Limb (tissue), 2 donors: ENCODE results near the gene SIPA1L3.

Experiments
- DNase-seq, 2 donors: peaks; one replicate each; pipeline ENCODE4 v3.0.0-alpha.2; 2016; ENCODE audit errors: extremely low spot score in 2 of 2

SIPA1L3 gene

DNA sequence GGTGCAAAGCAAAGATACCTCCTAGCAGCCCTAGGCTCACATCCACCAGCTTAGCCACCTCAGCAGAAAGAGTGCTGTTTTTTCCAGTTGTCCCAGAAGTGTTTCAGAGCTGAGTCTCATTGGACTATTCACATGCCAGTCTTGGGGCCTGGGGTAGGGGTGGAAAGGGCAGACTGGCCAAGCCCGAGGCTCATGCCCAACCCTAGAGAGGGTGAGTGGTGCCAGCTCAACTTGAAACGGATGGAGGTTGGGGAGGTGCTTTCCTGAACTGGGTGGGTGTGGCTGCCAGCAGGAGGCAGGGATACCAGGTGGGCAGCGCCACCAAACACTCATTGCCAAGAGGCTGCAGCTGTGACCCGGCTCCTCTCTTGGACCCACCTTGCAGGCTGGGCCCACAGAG is 200.1 kb downstream of the SIPA1L3 start:
- DNase-seq: no peak

DNA sequence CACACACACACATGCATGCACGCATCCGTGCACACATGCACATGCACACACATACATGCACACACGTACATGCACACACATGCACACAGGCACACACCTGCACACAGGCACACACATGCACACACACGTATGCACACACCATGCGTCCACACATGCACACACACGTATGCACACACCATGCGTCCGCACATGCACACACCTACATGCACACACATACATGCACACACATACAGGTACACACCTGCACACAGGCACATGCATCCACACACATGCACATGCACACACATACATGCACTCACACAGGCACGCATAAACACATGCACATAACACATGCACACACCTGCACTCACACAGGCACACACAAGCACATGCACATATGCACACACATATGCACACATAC is 204.9 kb downstream of the SIPA1L3 start:
- DNase-seq: no peak

DNA sequence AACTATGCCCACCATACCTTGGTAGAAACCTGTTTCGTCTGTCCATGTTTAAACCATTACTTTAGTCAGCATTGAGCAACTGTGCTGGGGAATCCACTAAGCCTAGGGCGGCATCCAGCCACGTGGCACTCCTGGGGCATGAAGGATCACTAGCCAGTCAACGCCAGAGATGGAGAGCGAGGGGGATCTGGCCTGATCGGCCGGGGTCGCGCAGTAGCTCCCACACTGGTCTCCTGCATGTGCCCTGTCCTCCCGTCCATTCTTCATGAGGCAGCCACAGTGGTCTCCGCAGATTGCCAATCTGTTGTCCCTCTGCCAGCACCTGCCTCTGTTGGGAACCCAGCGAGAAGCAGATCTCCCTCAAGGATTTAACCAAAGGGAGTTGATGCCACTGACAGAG is 207.6 kb downstream of the SIPA1L3 start:
- DNase-seq: no peak

DNA sequence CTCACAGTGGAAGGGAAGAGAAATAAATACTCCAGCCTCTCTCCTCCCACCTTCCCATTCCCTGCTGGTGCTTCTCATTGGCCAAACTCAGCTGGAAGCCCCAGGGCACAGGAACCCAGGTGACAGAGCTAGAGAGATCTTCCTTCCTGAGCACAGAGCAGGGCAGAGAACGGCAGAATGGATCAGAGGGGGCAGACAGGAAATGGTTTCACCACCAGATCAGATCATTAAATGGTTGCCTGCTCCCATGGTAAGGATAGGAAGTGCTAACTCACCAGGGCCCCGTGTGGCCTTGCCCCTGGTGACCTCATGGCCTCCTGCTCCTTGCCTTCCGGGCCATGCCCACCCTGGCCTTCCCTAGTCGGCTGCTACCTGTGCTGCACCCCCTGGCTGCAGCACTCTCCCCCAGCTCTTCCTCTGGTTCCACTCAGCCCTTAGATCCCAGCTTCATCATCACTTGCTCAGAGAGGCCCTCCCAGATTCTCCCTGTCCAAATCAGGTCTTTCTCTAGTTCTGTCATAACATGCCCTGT is 208.3 kb downstream of the SIPA1L3 start:
- no peak for DNase-seq

DNA sequence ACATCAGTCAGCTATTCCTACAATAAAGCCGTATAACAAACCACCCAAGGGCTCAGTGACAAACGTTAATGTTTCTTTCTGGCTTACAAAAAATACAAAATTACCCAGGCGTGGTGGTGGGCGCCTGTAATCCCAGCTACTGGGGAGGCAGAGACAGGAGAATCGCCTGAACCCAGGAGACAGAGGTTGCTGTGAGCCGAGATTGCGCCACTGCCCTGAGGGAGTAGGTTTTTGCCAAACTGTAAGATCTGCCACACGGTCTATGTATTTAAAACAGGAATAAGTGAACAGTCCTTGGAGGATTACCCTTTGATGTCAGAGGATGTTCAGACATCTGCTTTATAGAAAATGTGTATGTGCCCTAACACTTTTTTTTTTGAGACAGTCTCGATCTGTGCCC is 211.2 kb downstream of the SIPA1L3 start:
- DNase-seq: no peak

DNA sequence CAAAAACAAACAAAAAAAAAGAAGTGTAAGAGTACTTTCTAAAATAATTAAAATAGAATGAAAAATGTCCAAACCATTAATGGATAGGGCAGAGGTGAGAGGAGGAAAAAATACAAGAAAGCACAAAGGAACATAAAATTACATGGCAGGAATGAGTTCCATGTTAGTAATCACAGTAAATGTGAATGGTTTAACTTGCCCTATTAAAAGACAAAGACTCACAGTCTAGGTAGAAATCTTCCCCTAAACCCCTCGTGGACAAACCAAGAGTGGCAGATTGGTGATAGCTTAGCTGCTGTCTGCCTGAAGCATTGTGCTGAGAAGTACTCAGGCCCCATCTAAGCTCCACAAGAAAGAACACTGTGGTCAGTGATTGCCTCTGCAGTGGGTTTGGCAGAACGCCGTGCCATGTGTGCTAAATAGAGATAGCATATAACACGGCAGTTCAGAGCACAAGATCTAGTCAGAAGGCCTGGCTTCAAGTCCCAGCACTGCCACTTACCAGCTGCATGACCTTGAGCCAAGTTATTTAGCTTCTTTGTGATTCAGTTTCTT is 213.5 kb downstream of the SIPA1L3 start:
- DNase-seq: no peak

DNA sequence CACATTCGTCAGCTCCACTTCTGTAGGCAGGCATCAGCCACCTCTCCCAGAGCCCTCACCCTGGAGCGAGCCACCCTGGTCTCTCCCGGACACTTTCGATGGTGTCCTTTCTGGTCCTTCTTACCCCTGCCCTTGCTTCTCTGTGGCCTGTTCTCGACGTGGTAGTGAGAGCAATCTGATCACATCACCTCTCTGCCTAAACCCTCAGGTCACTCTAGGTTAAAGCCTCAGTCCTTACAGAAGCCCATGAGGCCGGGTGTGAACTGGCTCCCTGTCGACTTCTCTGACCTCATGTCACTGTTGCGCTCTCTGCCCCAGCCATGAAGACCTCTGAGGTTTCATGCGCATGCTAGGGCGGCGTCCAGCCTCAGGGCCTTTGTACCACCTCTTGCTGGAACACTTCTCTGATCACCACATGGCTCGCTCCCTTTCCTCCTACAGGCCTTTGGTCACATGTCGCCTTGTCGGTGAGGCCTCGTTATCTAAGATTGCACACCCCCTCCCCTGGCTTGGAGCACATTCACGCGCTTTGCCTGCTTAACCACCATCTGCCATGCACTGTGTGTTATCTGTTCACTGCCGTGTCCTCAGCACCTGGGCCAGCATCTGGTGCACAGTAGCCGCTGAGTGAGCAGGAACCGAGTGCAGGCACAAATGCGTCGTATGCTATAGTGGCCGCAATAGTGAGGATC is 215.5 kb downstream of the SIPA1L3 start:
- no peak for DNase-seq

DNA sequence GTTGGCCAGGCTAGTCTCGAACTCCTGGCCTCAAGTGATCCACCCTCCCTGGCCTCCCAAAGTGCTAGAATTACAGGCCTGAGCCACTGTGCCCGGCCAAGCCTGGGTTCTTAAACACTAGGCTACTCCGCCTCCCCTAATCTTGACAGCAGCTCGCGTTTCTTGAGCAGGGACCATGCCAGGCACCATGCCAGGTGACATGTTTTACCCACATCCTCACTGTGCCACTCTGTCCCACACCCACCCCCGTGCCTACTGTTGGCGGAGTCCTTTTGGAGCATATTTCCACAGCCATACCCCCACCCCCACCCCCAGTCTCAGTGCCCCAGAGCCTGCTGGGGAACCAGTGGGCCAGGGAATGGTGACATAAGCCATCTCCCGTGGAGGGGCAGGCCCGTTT is 218.2 kb downstream of the SIPA1L3 start:
- no peak for DNase-seq

DNA sequence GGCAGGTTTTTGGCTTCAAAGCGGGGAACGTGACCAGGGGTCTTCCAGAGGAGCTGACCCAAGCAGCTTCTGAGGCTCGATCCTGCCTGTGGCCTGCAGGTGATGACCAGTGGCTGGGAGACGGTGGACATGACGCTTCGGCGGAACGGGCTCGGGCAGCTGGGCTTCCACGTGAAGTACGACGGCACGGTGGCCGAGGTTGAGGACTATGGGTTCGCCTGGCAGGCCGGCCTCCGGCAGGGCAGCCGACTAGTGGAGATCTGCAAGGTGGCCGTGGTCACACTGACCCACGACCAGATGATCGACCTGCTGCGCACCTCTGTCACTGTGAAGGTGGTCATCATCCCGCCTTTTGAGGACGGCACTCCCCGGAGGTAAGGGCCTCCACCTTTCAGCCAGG is 223.4 kb downstream of the SIPA1L3 start:
- DNase-seq: no peak

DNA sequence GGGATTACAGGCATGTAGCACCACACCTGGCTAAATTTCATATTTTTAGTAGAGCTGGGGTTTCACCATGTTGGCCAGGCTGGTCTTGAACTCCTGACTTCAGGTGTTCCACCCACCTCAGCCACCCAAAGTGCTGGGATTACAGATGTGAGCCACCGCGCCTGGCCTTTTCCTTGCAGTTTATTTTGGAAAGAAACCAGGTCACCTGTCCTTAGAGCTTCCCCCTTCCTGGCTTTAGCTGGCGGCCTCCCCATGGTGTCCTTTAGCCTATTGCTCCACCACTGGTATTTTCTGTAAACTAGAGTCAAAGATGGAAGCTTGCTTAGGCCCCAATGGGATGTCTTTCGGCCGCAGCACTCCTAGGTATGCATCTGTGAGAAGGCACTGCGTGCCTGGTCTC is 225.8 kb downstream of the SIPA1L3 start:
- no peak for DNase-seq

DNA sequence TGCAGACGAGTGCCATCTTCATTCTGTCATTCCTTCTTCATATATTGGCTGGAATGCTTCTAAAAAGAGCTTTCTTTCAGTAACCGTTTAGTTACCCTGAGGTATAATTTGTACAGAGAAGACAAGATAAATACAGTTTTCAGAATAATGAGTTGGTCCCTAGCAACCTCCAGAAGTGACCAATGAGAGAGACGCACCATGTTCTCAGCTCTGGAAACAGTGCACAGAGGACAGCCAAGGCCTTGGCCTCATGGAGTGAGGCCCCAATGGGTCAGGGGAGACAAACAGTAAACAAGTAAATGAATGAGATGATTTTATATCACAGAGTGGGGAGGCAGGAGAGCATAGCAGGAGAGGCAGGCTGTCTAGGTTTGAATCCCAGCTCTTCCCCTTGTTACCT is 226.3 kb downstream of the SIPA1L3 start:
- DNase-seq: no peak

DNA sequence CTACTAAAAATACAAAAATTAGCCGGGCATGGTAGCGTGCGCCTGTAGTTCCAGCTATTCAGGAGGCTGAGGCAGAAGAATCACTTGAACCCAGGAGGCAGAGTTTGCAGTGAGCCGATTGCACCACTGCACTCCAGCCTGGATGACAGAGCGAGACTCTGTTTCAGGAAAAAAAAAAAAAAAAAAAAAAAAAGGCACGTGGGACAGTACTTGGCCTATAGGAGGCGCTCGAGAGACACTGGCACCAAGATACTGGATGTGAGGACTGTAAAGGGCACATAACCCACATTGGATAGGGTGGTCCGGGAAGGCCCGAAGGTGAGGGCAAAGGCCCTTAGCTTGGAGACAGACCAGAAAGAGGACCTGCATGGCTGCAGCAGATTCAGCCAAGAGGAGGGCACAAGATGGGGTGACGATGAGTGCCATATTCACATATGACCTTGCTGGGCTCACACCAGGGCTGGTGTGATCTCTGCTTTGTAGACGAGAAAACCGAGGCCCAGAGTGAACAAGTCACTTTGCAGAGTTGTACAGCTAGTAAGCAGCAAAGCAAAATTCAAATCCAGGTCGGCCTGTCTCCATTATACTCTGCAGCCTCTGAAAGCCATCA is 227.6 kb downstream of the SIPA1L3 start:
- DNase-seq: no peak

DNA sequence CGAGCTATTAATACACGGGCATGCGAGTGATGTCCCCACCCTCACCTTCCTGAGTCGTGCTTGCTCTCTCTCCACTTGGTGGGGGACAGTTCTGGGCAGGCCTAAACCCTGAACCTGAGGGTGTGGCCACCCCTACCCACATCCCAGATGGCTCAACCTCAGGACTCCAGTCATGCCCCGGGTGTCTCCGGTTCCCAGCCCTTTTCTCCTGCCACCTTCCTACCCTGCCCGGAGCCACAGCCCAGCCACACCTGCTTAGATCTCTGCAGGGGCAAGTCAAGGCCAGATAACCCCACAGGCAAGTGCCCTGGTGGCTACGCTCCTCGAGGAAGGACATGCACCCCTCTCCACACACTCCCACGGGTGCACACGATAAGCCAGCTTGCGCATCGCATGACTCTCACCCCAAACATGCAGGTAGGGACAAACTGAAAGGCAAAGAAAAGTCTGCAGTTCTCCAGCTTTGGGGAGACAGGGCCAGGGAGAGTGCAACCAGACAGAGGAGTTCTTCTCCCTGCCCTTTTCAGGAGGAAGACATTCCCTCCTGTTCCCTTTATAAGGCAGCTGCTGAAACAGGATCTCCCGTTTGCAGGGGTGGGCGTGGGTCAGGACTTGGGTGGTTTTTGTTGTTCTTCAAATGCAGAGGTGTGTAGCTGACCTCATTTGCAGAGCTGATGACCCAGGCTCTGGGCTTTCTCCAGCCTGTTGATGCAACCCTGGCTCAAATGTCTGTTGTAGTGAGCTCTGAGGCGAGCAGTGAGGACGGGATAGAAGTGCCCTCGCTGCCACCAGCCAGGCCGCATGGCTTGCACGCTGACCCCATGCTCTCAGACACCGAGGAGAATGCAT is 228.4 kb downstream of the SIPA1L3 start:
- DNase-seq: no peak

DNA sequence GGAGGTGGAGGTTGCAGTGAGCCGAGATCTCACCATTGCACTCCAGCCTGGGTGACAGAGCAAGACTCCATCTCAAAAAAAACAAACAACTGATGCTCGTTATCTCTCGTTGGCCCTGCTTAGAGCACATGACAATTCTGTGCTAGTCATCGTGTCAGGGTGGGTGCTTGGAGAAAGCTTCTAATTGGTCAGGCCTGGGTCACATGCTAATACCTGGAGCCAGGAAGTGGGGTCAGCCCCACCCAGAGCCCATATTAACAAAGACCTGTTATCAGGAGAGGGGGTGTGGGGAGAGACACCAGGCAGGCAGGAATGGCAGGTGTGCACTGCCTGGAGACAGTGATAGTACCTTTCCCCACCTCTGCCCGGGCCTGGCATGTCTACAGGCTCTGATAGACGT is 232.1 kb downstream of the SIPA1L3 start:
- DNase-seq: no peak

DNA sequence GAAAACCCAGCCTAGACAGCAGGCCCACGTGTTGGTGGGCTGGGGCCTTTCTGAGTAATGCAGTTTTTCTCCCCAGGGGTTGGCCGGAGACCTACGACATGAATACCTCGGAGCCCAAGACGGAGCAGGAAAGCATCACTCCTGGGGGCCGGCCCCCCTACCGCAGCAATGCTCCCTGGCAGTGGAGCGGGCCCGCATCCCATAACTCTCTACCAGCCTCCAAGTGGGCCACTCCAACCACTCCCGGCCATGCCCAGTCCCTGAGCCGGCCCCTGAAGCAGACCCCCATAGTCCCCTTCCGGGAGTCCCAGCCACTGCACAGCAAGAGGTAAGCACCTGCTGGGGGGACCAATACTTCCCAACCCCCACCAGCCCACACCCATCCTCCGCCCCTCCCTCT is 234.1 kb downstream of the SIPA1L3 start:
- DNase-seq: no peak

DNA sequence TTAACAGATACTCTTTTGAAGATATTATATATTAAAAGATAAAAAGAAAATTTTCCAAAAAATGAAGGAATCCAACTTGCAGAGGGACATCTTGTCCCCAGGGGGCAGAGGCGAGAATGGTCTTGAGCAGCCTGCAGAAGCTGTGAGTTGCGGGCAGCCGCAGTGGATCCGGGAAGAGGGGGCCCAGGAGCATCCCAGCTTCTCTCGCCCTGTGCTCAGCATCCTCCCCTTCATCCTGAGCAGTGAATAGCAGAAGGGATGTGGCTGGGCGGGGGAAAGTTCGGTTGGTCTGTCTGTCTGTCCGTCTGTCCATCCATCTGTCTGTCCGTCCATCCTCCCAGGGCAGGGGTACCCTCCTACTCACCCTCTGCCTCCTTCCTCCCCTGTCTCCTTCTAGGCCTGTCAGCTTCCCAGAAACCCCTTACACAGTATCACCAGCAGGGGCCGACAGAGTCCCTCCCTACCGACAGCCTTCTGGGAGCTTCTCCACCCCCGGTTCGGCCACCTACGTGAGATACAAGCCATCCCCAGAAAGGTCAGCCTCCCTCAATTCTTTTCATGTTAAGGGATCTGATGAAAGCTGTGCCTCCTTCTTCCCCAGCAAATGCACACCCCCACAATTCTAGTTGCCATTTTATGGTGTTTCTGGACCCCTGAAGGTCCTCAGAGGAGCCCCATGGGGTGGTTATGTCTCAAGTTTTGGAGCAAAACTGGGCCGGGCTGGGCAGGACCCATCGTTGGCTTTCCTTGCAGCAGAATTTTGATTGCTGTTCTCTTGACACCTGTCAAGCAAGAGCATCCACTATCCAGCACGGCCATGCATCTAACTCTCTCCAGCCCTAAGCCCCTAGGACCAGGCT is 235.4 kb downstream of the SIPA1L3 start:
- peak; percentile 53 to 82 for DNase-seq

DNA sequence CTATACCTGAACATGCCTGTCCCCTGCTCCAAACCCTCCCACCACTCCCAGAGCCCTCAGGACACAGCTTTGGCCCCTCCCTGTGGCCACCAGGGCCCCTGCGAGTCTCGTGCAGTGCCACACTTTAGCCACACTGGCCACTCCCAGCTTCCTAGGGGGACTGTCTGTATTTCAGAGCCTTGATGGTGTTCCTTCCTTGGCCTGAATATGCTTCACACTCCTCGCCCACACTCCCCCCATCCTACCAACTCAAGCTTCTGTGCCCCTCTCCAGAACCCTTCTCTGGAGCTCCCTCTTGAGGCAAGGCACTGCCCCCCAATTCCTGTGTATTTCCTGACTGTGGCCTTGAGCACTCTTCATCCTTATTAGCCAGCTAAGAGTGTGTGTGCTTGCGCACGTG is 236.8 kb downstream of the SIPA1L3 start:
- DNase-seq: no peak

DNA sequence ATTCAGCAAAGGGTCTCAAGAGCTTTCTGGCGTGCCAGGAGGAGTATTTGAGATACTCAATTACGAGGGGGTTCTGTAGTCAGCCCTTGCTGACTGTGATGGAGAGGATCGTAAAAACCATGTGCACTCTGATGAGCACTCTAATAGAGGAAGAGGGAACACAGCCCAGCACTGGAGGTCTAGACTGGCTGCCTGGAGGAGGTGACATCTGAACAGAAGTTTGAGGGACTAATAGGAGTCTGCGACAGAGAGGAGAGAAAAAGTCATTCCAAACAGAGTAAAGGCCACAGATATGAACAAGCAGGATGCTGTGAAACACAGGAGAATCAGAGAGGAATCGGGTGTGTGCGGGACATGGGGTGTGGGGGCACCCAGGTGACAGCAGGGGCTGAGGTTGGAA is 237.7 kb downstream of the SIPA1L3 start:
- DNase-seq: no peak

DNA sequence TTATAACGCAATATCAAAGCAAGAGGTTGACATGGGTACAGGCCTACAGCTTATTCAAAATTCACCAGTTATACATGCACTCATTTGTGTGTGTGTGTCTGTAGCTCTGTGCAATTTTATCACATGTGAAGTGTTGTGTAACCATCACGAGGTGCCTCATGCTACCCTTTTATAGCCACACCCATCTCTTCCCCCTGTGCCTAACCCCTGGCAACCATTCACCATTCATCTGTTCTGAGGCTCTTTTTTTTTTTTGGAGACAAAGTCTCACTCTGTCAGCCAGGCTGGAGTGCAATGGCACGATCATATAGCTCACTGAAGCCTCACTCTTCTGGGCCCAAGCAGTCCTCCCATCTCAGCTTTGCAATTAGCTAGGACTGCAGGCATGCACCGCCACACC is 238.6 kb downstream of the SIPA1L3 start:
- no peak for DNase-seq

DNA sequence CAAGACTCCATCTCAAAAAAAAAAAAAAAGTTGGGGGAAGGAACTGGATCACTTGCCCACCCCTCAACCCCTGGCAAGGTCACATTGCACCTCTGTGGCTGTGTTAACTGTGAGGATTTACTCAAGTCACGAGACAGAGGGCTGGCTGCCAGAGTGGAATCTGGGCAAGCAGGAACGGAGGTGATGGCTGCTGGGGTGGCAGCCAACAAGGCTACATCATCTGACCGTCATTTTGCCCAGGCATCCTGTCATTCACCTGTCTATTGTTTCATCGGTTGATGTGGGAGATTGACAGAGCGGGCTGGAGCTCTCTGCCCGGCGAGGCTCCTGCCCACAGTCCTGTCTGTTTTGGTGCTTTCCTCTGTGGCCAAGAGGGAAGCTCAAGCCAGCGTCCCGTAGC is 241.3 kb downstream of the SIPA1L3 start:
- no peak for DNase-seq

DNA sequence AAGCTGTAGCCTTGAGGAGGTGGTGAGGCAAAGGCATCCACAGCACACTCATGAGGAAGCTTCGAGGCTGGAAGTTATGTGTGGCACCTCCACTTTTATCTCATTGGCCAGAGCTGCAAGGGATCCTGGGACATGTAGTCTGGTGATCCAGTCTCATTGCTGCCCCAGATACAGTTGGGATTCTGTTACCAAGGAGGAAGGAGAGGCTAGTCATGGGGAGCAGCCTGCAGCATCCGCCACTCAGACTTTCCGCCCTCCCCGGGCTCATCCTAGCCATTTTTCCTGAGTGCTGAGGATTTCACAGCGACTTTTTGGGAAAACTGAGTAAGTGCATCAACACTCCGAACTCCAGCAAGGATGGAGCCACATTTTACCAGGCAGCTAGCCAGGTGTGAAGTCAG is 242.7 kb downstream of the SIPA1L3 start:
- no peak for DNase-seq
